A673 (cell line): Measurements from ENCODE around the gene EWSR1. TPM values are rescaled to one million over a fixed set of nuclear protein-coding genes. Genes with fewer than 3 reads are reported as not detected.

Experiments used
- BruUV-seq: library from RNA; stranded (reverse); fragments of 400-500 nt; replicated peaks from 2 replicates; lab custom pipeline; 2021; lab: Mats Ljungman, UMichigan
- CTCF ChIA-PET: fragments of 300-600 bp; sonication (Branson Sonifier 250); formaldehyde crosslinking; loops from one replicate; lab custom pipeline; 2022; ENCODE audit warnings: antibody characterized with exemption; lab: Charles Lee
- POLR2A ChIA-PET: fragments of 300-600 bp; sonication (Branson Sonifier 250); formaldehyde crosslinking; loops from one replicate; lab custom pipeline; 2022; ENCODE audit warnings: antibody characterized with exemption; ENCODE audit not compliant: low non-redundant PET; lab: Charles Lee
- DNase-seq: peaks from one replicate; pipeline ENCODE4 v3.0.0-alpha.2; 2015; ENCODE audit warnings: low spot score
- H3K27ac ChIP-seq: fragments of 200-600 bp; sonication (generic); 2 replicates; pipeline ENCODE4 v1.5.1; 2016; ENCODE audit warnings: mixed run types, low read depth, mild to moderate bottlenecking, mixed read lengths, antibody characterized with exemption, low read length; ENCODE audit not compliant: poor library complexity, severe bottlenecking
- H3K27me3 ChIP-seq: fragments of 200-600 bp; sonication (generic); replicated peaks from 2 replicates; pipeline ENCODE4 v1.6.1; 2017; ENCODE audit warnings: mixed run types, low read depth, mild to moderate bottlenecking, mixed read lengths, antibody characterized with exemption, low read length; ENCODE audit not compliant: insufficient read depth, poor library complexity
- H3K36me3 ChIP-seq: fragments of 200-600 bp; sonication (generic); 2 replicates; pipeline ENCODE4 v1.6.1; 2016; ENCODE audit warnings: mixed run types, mild to moderate bottlenecking, mixed read lengths, antibody characterized with exemption, low read length; ENCODE audit not compliant: insufficient read depth, poor library complexity, severe bottlenecking
- H3K4me1 ChIP-seq: fragments of 200-600 bp; sonication (generic); 2 replicates; pipeline ENCODE4 v1.6.1; 2017; ENCODE audit warnings: mixed run types, mild to moderate bottlenecking, mixed read lengths, antibody characterized with exemption, low read length; ENCODE audit not compliant: insufficient read depth, poor library complexity, severe bottlenecking
- H3K4me3 ChIP-seq: fragments of 200-600 bp; sonication (generic); 2 replicates; pipeline ENCODE4 v1.5.1; 2016; ENCODE audit warnings: low read depth, mixed run types, mild to moderate bottlenecking, mixed read lengths, low read length; ENCODE audit not compliant: poor library complexity, severe bottlenecking
- H3K9me3 ChIP-seq: fragments of 200-600 bp; sonication (generic); 2 replicates; pipeline ENCODE4 v1.6.1; 2016; ENCODE audit warnings: mixed run types, low read depth, mild to moderate bottlenecking, mixed read lengths, antibody characterized with exemption, low read length; ENCODE audit not compliant: poor library complexity, severe bottlenecking
- EZH2 ChIP-seq: fragments of 200-600 bp; sonication (generic); IDR thresholded peaks from 2 replicates; pipeline ENCODE4 v1.6.1; 2017; ENCODE audit warnings: borderline replicate concordance, low read depth, mild to moderate bottlenecking, mixed read lengths, antibody characterized with exemption, low read length; ENCODE audit not compliant: poor library complexity, severe bottlenecking
- intact Hi-C: fragments of 100-400 bp; cut with micrococcal nuclease; formaldehyde crosslinking; loops from one replicate; pipeline ENCODE4 v1.10.0; 2022; ENCODE audit not compliant: unreplicated experiment
- total RNA-seq: library from RNA; stranded (reverse); gene quantifications from 2 replicates; pipeline ENCODE4 v1.2.3, GENCODE V29; 2021
- TF ChIP-seq, protein P1 (sequence below): fragments of 300-800, 200-600 bp; sonication (generic); conservative IDR thresholded peaks from 2 replicates; pipeline ENCODE4 v1.5.1; 2017; ENCODE audit warnings: low read depth, mild to moderate bottlenecking, antibody characterized with exemption, low read length, moderate library complexity, mixed read lengths

The EWSR1 gene
- total RNA-seq, 1 experiment from 2014 or later, result 358 TPM

- no peak overlapping the region for H3K27ac ChIP-seq
Measured at GRCh38 chr22:29311464-29312217, 43.6 kb downstream of the EWSR1 start.

GRCh38 chr22:29312218-29313125 lies 44.4 kb downstream of the EWSR1 start:
- Histone ChIP-seq H3K4me3 (no peak overlapping the region), H3K27ac (no peak overlapping the region), H3K4me1 (peaks cover 26% of the 10 kb centered on the region), H3K9me3 (no peaks in the 10 kb centered on the region), H3K36me3 (no peaks in the 10 kb centered on the region), H3K27me3 (peaks cover 32% of the 10 kb centered on the region)
- TF ChIP-seq, protein P1, sequence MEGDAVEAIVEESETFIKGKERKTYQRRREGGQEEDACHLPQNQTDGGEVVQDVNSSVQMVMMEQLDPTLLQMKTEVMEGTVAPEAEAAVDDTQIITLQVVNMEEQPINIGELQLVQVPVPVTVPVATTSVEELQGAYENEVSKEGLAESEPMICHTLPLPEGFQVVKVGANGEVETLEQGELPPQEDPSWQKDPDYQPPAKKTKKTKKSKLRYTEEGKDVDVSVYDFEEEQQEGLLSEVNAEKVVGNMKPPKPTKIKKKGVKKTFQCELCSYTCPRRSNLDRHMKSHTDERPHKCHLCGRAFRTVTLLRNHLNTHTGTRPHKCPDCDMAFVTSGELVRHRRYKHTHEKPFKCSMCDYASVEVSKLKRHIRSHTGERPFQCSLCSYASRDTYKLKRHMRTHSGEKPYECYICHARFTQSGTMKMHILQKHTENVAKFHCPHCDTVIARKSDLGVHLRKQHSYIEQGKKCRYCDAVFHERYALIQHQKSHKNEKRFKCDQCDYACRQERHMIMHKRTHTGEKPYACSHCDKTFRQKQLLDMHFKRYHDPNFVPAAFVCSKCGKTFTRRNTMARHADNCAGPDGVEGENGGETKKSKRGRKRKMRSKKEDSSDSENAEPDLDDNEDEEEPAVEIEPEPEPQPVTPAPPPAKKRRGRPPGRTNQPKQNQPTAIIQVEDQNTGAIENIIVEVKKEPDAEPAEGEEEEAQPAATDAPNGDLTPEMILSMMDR, result no peak
- no peak for TF ChIP-seq EZH2
- POLR2A ChIA-PET, result interaction anchor here (0.6 kb wide), 1 partner anchor 33 kb away, joined by 3 read pairs; no protein-coding TSS in a partner anchor
- CTCF ChIA-PET, result no interaction called here
- no peak for DNase-seq
- intact Hi-C loops, result no loop called here
- BruUV-seq, result no TSS peak

More at GRCh38 chr22:29311464-29312217, 43.6 kb downstream of the EWSR1 start:
- no peak overlapping the region for H3K4me3 ChIP-seq
- POLR2A ChIA-PET, result interaction anchor here (0.6 kb wide), 1 partner anchor 33 kb away, joined by 3 read pairs; no protein-coding TSS in a partner anchor
- H3K27me3 ChIP-seq, result peaks cover 32% of the 10 kb centered on the region
- CTCF ChIA-PET, result no interaction called here
- no TSS peak for BruUV-seq
- intact Hi-C loops, result no loop called here
- peaks cover 26% of the 10 kb centered on the region for H3K4me1 ChIP-seq
- TF ChIP-seq, protein P1, result no peak
- TF ChIP-seq EZH2, result no peak
- no peaks in the 10 kb centered on the region for H3K9me3 ChIP-seq
- H3K36me3 ChIP-seq, result no peaks in the 10 kb centered on the region
- no peak for DNase-seq

GRCh38 chr22:29313126-29313575 lies 45.1 kb downstream of the EWSR1 start:
- no TSS peak for BruUV-seq
- H3K4me1 ChIP-seq, result peaks cover 20% of the 10 kb centered on the region
- no peaks in the 10 kb centered on the region for H3K36me3 ChIP-seq
- TF ChIP-seq EZH2, result no peak
- TF ChIP-seq, protein P1, result peak; percentile 73
- no peak overlapping the region for H3K4me3 ChIP-seq
- intact Hi-C loops, result no loop called here
- ChIA-PET POLR2A (no interaction called here), CTCF (no interaction called here)
- no peak for DNase-seq
- H3K27me3 ChIP-seq, result peaks cover 32% of the 10 kb centered on the region
- H3K9me3 ChIP-seq, result no peaks in the 10 kb centered on the region
- H3K27ac ChIP-seq, result no peak overlapping the region
